ENCODE data around the gene CDC5L.

GRCh38 chr6:44474190-44474631 lies 86.7 kb downstream of the CDC5L start:
- TF ChIP-seq CTCF (IDR thresholded peaks at IDR 0.05) (no peak), POLR2A (IDR thresholded peaks at IDR 0.05) (no peak)

Data from heart left ventricle (tissue), 13 donors.